K562 (cell line): ENCODE data around the gene SLC8A1. TPM values are rescaled to one million over a fixed set of nuclear protein-coding genes. Genes with fewer than 3 reads are reported as not detected.

Experiments
- DPF2 ChIP-seq: fragments of 450-650 bp; IDR thresholded peaks from 2 replicates; pipeline ENCODE4 v1.6.1; 2016
- KAT7 ChIP-seq: sonication (generic); formaldehyde crosslinking; IDR thresholded peaks from 2 replicates; pipeline ENCODE4 v1.8.0; 2022; ENCODE audit warnings: missing genetic modification reagents, mild to moderate bottlenecking, borderline replicate concordance
- polyA plus RNA-seq, 8 experiments: library from polyadenylated mRNA; depleted of rRNA in 4 of 8; stranded (reverse) in 5 of 8; unstranded in 3 of 8; fragments of >200 nt; fragmentation: Nextera tagmentation in 2 of 8; fragmentation: Illumina TruSeq in 1 of 8; extraction: Ambion mirVana in 2 of 8; extraction: Trizol in 1 of 8; gene quantifications; 2 replicates each; pipeline versions ENCODE4 v1.2.1 to v1.2.3, GENCODE V29; 2011 to 2014; ENCODE audit warnings: inconsistent platforms in 1 of 8, missing spikeins in 1 of 8
- total RNA-seq, 7 experiments: library from RNA; depleted of rRNA in 6 of 7; stranded (reverse); fragments of >200 nt in 6 of 7; fragmentation: Illumina TruSeq in 2 of 7; extraction: Trizol in 2 of 7; gene quantifications; 2 replicates each; pipeline versions ENCODE4 v1.2.1 to v1.2.3, GENCODE V29; 2011 to 2021; ENCODE audit warnings: low replicate concordance in 1 of 7
- TF ChIP-seq, protein P1 (sequence below): fragments of 450-650 bp; IDR thresholded peaks from 2 replicates; pipeline ENCODE4 v1.6.1; 2016; ENCODE audit warnings: mild to moderate bottlenecking, moderate library complexity
- TF ChIP-seq, protein P2 (sequence below), 2 experiments: fragments of 150-350 bp in 1 of 2; IDR thresholded peaks; 2 replicates each; pipeline ENCODE4 v1.6.1; 2012 to 2016; ENCODE audit warnings: low read depth in 2 of 2, low read length in 2 of 2, mild to moderate bottlenecking in 1 of 2, moderate library complexity in 1 of 2

The SLC8A1 gene
- total and polyA plus RNA-seq, 9 of the 15 experiments (the other 6 are each of a cell fraction or from before 2014, with no cell fraction given): not detected

DNA sequence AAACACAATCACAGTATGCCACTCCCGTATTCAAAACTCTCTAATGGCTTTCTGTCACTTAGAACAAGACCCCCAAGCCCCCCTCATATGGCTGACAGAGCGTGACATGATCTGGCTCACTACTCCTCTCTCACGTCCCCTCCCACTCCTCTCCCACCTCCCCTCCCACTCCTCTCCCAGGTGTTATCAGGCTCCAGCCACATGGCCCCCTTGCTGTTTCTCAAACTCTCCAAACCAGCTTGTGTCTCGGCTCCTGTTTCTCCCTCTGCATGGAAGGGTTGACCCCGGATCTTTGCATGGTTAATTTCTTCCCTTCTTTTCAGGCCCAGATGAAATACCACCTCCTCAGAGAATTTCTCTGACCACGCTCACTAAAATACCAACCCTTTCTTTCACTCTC lies 180.8 kb downstream of the SLC8A1 start (continued):
- TF ChIP-seq, protein P1, sequence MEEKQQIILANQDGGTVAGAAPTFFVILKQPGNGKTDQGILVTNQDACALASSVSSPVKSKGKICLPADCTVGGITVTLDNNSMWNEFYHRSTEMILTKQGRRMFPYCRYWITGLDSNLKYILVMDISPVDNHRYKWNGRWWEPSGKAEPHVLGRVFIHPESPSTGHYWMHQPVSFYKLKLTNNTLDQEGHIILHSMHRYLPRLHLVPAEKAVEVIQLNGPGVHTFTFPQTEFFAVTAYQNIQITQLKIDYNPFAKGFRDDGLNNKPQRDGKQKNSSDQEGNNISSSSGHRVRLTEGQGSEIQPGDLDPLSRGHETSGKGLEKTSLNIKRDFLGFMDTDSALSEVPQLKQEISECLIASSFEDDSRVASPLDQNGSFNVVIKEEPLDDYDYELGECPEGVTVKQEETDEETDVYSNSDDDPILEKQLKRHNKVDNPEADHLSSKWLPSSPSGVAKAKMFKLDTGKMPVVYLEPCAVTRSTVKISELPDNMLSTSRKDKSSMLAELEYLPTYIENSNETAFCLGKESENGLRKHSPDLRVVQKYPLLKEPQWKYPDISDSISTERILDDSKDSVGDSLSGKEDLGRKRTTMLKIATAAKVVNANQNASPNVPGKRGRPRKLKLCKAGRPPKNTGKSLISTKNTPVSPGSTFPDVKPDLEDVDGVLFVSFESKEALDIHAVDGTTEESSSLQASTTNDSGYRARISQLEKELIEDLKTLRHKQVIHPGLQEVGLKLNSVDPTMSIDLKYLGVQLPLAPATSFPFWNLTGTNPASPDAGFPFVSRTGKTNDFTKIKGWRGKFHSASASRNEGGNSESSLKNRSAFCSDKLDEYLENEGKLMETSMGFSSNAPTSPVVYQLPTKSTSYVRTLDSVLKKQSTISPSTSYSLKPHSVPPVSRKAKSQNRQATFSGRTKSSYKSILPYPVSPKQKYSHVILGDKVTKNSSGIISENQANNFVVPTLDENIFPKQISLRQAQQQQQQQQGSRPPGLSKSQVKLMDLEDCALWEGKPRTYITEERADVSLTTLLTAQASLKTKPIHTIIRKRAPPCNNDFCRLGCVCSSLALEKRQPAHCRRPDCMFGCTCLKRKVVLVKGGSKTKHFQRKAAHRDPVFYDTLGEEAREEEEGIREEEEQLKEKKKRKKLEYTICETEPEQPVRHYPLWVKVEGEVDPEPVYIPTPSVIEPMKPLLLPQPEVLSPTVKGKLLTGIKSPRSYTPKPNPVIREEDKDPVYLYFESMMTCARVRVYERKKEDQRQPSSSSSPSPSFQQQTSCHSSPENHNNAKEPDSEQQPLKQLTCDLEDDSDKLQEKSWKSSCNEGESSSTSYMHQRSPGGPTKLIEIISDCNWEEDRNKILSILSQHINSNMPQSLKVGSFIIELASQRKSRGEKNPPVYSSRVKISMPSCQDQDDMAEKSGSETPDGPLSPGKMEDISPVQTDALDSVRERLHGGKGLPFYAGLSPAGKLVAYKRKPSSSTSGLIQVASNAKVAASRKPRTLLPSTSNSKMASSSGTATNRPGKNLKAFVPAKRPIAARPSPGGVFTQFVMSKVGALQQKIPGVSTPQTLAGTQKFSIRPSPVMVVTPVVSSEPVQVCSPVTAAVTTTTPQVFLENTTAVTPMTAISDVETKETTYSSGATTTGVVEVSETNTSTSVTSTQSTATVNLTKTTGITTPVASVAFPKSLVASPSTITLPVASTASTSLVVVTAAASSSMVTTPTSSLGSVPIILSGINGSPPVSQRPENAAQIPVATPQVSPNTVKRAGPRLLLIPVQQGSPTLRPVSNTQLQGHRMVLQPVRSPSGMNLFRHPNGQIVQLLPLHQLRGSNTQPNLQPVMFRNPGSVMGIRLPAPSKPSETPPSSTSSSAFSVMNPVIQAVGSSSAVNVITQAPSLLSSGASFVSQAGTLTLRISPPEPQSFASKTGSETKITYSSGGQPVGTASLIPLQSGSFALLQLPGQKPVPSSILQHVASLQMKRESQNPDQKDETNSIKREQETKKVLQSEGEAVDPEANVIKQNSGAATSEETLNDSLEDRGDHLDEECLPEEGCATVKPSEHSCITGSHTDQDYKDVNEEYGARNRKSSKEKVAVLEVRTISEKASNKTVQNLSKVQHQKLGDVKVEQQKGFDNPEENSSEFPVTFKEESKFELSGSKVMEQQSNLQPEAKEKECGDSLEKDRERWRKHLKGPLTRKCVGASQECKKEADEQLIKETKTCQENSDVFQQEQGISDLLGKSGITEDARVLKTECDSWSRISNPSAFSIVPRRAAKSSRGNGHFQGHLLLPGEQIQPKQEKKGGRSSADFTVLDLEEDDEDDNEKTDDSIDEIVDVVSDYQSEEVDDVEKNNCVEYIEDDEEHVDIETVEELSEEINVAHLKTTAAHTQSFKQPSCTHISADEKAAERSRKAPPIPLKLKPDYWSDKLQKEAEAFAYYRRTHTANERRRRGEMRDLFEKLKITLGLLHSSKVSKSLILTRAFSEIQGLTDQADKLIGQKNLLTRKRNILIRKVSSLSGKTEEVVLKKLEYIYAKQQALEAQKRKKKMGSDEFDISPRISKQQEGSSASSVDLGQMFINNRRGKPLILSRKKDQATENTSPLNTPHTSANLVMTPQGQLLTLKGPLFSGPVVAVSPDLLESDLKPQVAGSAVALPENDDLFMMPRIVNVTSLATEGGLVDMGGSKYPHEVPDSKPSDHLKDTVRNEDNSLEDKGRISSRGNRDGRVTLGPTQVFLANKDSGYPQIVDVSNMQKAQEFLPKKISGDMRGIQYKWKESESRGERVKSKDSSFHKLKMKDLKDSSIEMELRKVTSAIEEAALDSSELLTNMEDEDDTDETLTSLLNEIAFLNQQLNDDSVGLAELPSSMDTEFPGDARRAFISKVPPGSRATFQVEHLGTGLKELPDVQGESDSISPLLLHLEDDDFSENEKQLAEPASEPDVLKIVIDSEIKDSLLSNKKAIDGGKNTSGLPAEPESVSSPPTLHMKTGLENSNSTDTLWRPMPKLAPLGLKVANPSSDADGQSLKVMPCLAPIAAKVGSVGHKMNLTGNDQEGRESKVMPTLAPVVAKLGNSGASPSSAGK: no peak
- TF ChIP-seq, protein P2, sequence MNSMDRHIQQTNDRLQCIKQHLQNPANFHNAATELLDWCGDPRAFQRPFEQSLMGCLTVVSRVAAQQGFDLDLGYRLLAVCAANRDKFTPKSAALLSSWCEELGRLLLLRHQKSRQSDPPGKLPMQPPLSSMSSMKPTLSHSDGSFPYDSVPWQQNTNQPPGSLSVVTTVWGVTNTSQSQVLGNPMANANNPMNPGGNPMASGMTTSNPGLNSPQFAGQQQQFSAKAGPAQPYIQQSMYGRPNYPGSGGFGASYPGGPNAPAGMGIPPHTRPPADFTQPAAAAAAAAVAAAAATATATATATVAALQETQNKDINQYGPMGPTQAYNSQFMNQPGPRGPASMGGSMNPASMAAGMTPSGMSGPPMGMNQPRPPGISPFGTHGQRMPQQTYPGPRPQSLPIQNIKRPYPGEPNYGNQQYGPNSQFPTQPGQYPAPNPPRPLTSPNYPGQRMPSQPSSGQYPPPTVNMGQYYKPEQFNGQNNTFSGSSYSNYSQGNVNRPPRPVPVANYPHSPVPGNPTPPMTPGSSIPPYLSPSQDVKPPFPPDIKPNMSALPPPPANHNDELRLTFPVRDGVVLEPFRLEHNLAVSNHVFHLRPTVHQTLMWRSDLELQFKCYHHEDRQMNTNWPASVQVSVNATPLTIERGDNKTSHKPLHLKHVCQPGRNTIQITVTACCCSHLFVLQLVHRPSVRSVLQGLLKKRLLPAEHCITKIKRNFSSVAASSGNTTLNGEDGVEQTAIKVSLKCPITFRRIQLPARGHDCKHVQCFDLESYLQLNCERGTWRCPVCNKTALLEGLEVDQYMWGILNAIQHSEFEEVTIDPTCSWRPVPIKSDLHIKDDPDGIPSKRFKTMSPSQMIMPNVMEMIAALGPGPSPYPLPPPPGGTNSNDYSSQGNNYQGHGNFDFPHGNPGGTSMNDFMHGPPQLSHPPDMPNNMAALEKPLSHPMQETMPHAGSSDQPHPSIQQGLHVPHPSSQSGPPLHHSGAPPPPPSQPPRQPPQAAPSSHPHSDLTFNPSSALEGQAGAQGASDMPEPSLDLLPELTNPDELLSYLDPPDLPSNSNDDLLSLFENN (IDR thresholded peaks at IDR 0.05; ENCODE audit: low read depth in 2 of 2, low read length in 2 of 2): no peak
- no peak for TF ChIP-seq KAT7 (CRISPR knock-in tag)
- no peak for TF ChIP-seq DPF2
- TF ChIP-seq, all 486 proteins: peak for 0
